NCI-H128 (cell line): ENCODE results near the gene CIAO2A.
"Not testable (repeated sequence)": the region's sequence is repeated elsewhere in the genome, so short reads cannot be mapped to it uniquely, and the experiment has no call there.

Experiments used
- DNase-seq: peaks from one replicate; lab custom pipeline; 2025; ENCODE audit not compliant: unreplicated experiment; lab: John Stamatoyannopoulos, UW

The CIAO2A gene

DNA sequence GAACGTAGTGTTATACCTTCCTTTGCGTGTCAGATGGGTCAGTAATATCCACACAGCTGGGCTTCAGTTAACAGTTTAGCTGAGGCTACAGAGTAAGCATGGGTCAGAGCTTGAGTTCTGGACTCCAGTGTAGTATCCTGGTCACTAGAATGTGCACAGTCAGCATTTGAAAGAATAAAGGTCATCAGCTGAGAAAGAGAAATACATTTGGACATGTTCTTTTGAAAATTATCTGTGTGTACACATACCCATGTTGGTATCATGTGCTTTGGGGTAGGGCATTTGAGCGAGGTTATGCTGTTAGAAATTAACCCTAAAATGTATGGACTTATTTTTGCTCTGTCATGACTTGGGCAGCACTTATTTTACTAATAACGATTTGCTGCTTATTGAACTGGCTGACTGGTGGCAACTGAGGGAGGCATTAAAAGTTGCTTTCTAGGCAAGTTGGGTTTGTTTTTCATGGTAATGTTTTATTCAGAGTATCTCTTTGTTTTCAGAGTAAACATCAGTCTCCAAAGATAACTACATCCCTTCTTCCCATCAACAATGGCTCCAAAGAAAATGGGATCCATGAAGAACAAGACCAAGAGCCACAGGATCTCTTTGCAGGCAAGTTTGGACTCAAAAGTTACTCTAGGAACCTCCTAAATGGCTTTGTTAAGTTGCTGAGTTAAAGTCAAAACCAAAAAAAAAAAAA, 18.6 kb upstream of the CIAO2A start:
- no peak for DNase-seq

GRCh38 chr15:64111679-64112050, 18.0 kb upstream of the CIAO2A start:
- DNase-seq = no peak

DNA sequence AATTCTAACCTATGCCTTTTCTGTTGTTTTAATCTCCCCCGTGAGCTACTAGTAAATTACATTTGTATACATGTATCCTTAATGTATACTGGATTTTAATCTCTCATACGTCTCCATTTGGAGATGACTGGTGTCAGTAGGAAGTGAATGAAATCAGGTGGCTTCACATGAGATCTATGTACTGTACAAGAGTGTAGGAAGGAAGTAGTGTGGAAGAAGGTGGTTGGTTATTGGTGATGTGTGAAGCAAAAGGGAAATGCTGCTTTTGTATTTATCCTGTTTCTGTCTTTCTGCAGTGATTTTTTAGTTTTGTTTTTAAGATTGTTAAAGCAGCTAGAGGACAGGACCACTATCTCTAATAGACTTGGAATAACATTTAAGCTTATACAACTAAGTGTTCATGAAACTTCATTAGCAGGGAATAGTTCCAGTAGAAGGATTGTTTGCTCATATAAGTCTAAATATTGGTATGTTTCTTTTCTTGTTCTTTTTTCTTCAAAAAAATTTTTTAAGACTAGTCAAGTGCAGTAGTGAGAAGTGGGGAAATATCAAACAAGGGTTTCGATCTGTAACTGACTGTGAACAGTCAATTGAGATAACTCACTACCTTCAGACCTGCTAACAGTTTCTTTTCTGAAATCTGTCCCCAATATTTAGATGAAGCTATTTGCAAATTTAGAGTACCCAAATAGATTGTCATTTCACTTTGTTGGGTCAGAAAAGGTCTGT, 17.5 kb upstream of the CIAO2A start:
- DNase-seq = no peak

- not testable (repeated sequence) for DNase-seq
Measured at GRCh38 chr15:64110108-64110701, 16.6 kb upstream of the CIAO2A start.

GRCh38 chr15:64107337-64107736, 13.7 kb upstream of the CIAO2A start:
- no peak for DNase-seq

- no peak for DNase-seq
Measured at GRCh38 chr15:64105113-64105704, 11.6 kb upstream of the CIAO2A start.

GRCh38 chr15:64102497-64102896, 8.9 kb upstream of the CIAO2A start:
- DNase-seq = no peak

DNA sequence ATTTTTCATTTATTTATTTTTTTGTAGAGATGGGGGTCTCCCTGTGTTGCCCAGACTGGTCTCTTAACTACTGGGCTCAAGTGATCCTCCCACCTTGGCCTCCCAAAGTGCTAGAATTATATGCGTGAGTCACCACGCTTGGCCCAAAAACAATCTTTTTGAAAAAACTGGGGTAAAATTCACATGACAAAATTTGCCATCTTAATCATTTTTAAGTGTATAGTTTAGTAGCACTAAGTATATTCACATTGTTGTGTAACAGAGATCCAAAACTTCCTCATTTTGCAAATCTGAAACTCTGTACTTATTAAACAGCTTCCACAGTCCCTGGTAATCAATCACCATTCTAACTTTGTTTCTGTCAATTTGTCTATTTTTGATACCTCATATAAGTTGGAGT, 7.3 kb upstream of the CIAO2A start:
- DNase-seq = no peak

GRCh38 chr15:64099379-64099778, 5.7 kb upstream of the CIAO2A start:
- DNase-seq = no peak

DNA sequence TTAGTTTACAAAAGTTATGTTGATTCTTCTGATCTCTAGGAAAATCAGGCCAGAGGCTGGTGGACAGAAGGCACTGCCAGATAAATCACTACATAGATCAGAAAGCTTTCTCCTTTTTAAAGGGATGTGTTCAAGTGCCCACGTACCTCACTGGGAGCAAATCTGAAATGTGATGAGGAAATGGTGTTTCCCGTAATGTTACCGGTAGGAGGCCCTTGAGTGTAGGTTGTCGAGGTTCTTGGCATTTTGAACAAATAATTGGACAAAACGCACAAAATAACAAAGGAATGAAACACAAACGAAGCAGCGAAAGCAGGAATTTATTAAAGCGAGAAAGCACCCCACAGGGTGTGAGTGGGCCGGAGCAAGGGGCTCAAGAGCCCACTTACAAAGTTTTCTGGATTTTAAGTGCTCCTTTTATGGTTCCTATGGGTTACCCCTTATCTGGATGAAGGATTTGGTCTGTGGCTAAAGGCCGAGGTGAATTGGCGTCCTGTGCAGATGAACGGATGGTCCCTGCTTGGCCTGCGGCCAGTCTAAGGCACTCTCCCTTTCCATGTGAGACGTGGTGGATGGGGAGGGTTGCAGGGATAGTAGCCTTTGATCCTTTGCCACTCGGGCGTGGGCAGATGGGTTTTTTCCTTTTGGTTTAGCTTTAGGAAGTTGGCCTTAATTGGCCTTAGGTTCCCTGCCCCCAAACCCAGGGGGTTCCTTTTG, 3.2 kb upstream of the CIAO2A start:
- no peak for DNase-seq

DNA sequence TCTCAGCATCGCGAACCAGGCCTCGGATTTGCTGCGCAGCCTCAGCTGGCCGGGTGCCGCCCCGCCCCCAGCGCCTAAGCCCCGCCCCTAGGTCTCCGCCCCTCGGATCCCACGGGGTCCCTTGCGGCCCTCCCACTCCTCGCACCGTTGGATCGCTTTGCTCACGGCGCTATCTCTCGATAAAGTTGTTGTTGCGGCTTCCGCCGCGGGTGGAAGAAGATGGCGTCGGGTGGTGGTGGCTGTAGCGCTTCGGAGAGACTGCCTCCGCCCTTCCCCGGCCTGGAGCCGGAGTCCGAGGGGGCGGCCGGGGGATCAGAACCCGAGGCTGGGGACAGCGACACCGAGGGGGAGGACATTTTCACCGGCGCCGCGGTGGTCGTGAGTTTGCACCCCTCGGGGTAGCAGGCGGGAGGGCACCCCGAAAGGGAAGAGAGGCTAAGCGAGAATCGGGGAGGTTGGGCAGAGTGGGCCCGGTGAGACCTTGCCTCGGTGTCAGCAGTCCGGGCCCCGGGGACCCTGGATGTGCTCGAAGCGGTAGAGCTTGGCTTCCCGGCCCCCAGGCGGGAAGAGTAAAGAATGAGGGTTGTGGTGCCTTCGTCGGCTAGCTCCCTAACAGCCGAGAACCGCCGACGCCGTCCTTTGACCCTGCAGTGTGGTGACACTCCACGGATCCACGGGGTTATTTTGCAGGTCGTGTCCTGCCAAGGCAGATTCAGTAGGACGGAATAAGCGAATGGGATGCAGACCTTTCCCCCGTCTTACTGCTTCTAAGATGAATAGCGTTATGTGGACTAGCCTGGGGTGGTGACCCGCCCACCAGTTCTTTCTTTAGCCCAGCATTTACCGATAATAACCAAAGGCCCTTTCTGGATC, 2.4 kb upstream of the CIAO2A start, which contains the start of gene SNX1:
Gene SNX1, plus strand, starts transcription at position 188 of the 873 bp plus-strand sequence. Its CDS starts 32 bp downstream, at position 220.
- peak; percentile 66 for DNase-seq

DNA sequence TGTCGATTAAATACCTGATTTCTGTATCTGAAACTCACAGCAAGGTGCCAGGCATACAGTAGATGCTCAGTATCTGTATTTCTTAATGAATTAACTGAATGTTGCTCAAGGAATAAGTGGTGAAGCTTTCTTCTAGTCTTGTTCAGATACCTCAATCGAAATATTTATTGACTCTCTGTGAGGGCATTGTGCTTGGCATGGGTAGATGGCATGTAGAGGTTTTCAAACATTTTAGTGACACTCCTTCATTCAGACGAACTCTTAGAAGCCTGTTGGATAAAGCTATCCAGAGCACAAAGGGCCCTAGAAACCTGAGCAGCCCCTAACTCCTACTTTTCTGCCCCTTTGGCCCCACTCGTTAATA, 1.8 kb upstream of the CIAO2A start:
- DNase-seq = no peak

DNA sequence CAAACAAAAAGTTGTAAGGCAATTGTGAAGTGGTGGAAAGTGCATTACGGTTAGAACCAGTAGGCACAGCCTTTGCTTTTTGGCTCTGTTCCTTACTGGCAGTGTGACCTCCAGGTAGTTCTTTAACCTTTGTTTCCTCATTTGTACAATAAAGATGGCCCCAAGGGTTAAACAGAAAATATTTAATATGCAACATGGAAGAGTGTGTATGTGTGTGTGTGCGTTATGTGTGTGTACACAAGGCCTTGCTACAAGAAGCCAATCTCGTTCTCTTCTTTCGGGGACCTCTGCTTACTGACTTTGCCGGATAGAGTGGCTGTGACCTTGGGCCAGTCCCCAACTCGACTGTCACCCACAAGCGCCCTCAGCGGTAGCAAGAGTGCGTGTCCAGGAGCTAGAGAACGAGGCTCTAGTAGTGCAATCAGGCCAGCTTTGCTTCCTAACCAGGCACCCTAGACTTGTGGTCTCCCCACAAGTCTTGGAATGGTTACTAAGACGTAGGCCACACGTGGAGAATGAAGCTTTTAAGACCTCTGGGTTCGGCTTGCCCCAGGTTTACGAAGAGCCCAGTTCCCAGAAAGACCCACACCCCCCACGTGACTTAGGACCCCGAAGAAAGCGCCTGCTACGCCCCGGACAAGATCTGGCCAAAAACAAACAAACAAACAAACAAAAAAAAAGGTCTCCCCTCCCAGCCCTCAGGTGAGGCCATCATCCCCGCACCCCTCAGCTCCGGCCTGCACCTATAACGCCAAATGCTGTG, 593 bp downstream of the CIAO2A start:
- no peak for DNase-seq

GRCh38 chr15:64092075-64092820, 1.4 kb downstream of the CIAO2A start:
- DNase-seq = no peak

- DNase-seq = no peak
Measured at GRCh38 chr15:64090527-64090926, 3.1 kb downstream of the CIAO2A start.

DNA sequence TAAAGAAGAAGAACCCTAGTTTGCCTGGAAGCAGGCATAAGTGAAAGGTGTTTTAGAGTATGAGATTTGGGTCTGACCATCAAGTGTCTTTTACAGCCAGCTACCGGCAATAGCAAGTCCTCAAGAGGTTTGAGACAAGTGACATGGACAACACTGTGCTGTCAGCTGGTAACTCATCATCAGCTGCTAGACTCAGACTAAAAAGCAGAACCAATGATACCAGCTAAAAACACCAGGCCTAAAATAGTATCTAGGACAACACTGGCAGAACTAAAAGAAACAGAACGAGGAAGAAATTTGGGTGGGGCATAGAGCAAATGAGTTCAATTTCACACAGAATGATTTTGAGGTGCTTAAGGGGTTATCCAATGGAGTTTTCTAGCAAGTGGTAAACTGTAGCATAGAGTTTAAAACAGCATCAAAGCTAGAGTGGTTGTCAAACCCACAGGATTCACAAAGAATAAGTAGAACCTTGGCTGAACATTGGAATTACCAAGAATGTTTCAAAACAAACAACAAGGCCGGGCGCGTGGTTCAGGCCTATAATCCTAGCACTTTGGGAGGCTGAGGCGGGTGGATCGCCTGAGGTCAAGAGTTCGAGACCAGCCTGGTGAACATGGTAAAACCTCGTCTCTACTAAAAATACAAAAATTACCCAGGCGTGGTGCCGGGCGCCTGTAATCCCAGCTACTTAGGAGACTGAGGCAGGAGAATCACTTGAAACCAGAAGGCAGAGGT, 3.9 kb downstream of the CIAO2A start:
- DNase-seq = no peak

DNA sequence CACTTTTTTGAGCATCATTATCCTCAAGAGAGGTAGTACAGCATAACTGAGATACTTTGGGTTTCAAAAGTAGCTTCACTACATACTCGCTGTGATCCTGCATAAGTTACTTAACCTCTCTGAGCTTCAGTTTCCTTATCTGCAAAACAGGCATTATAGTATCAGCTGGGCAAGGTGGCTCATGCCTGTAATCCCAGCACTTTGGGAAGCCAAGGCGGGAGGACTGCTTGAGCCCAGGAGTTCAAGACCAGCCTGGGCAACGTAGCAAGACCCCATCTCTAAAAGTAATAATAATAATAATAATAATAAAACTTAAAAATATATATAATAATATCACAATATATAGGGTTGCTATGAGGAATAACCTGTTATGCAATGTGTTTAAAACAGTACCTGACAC, 10.9 kb downstream of the CIAO2A start:
- no peak for DNase-seq

DNA sequence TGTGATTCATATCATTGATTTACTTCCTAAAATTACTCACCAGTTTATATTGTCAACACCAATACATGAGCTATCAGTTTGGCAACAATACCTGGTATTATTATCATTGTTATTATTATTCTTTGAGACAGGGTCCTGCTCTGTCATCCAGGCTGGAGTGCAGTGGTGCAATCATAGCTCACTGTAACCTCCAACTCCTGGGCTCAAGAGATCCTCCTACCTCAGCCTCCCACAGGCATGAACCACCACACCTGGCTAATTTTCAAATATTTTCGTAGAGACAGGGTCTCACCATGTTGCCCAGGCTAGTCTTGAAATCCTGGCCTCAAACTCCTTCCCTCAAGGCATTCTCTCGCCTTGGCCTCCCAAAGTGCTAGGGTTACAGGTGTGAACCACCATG, 20.1 kb downstream of the CIAO2A start:
- DNase-seq = not testable (repeated sequence)
